Right cardiac atrium (tissue), 5 donors: ENCODE results near the gene KCNK13. TPM values are rescaled to one million over a fixed set of nuclear protein-coding genes. Genes with fewer than 3 reads are reported as not detected.

Experiments
- ATAC-seq, 2 donors: fragments of 200-7000 bp; cut with Tn5 transposase; one replicate each; pipeline versions ENCODE4 v1.8.0 to v1.9.1; 2020; ENCODE audit warnings: moderate library complexity in 2 of 2, mild to moderate bottlenecking in 1 of 2
- DNase-seq, 3 donors: peaks; one replicate each; pipeline ENCODE4 v3.0.0-alpha.2; 2020
- H3K27ac ChIP-seq: one replicate; pipeline ENCODE4 v1.5.1; 2013; ENCODE audit warnings: mild to moderate bottlenecking, low read length, control low read depth, moderate library complexity
- H3K27me3 ChIP-seq: one replicate; pipeline ENCODE4 v1.6.1; 2013; ENCODE audit not compliant: control insufficient read depth, insufficient read depth
- H3K4me1 ChIP-seq: one replicate; pipeline ENCODE4 v1.6.1; 2013; ENCODE audit warnings: low read length; ENCODE audit not compliant: control insufficient read depth, insufficient read depth
- H3K4me3 ChIP-seq: one replicate; pipeline ENCODE4 v1.5.1; 2013; ENCODE audit warnings: low read length, control low read depth
- H3K9me3 ChIP-seq: one replicate; pipeline ENCODE4 v1.6.1; 2013; ENCODE audit warnings: low read length; ENCODE audit not compliant: control insufficient read depth
- WGBS: extraction: QIAGEN DNeasy Blood & Tissue Kit; methylation state at CpG from one replicate; pipeline ENCODE4 v1.1.7; 2013; 5-methylcytosine and 5-hydroxymethylcytosine counted together
- intact Hi-C, 4 donors: fragments of 100-400 bp; cut with DNase I; formaldehyde crosslinking; loops; one replicate each; pipeline versions ENCODE4 v1.11.0 to v1.14.0; 2022 to 2023
- polyA plus RNA-seq: library from polyadenylated mRNA; stranded (reverse); fragments of 200-250 nt; gene quantifications from one replicate; pipeline ENCODE4 v1.2.3, GENCODE V29; 2013
- total RNA-seq, 4 donors: library from RNA; stranded (reverse); fragmentation: NEBNext Ultra II Directional; extraction: Animal tissue kit (Norgen Biotek cat#: 25700); gene quantifications; one replicate each; pipeline ENCODE4 v1.2.1, GENCODE V29; 2021
- donor health status: healthy with polysubstance abuse.
- donor health status: DM: no; HTN: yes; CAD: no.
- donor health status: DM: no; HTN: no; CAD: no.
- donor health status: DM: no; HTN: yes; CAD: no; lungs with severe emphysema.
- donor health status: DM: yes; HTN: yes; CAD: no.

Gene KCNK13
- total and polyA plus RNA-seq, 5 donors = 1.7 to 14.2 (median 4.4) TPM

- H3K27ac ChIP-seq = no peak overlapping the region
- no peak for DNase-seq
- no peaks in the 10 kb centered on the region for H3K4me1 ChIP-seq
- intact Hi-C loops = no loop called here
- no peaks in the 10 kb centered on the region for H3K27me3 ChIP-seq
- no peak for ATAC-seq
- H3K9me3 ChIP-seq = no peaks in the 10 kb centered on the region
- 78% methylated on average over 3 of the region's 3 CpGs for WGBS
- no peak overlapping the region for H3K4me3 ChIP-seq
Observed at GRCh38 chr14:90040411-90040810, 21.4 kb upstream of the KCNK13 start.

- Histone ChIP-seq H3K9me3 (no peaks in the 10 kb centered on the region), H3K27ac (no peak overlapping the region), H3K4me3 (no peak overlapping the region), H3K27me3 (no peaks in the 10 kb centered on the region), H3K4me1 (no peaks in the 10 kb centered on the region)
- ATAC-seq (no peak), DNase-seq (no peak)
- WGBS = 94% methylated on average over 9 of the region's 9 CpGs
- intact Hi-C loops = no loop called here
Observed at GRCh38 chr14:90042496-90043252, 19.1 kb upstream of the KCNK13 start.

GRCh38 chr14:90045616-90046015 lies 16.2 kb upstream of the KCNK13 start:
- Histone ChIP-seq H3K27ac (no peak overlapping the region), H3K4me3 (no peak overlapping the region), H3K9me3 (no peaks in the 10 kb centered on the region), H3K4me1 (no peaks in the 10 kb centered on the region), H3K27me3 (no peaks in the 10 kb centered on the region)
- ATAC-seq = no peak
- no peak for DNase-seq
- intact Hi-C loops = no loop called here
- 35% methylated on average over 2 of the region's 2 CpGs for WGBS

GRCh38 chr14:90049390-90049789 lies 12.4 kb upstream of the KCNK13 start:
- intact Hi-C loops = no loop called here
- ATAC-seq (no peak), DNase-seq (no peak)
- 61% methylated on average over 3 of the region's 3 CpGs for WGBS
- H3K27me3 ChIP-seq = no peaks in the 10 kb centered on the region
- no peaks in the 10 kb centered on the region for H3K9me3 ChIP-seq
- no peak overlapping the region for H3K27ac ChIP-seq
- H3K4me3 ChIP-seq = no peak overlapping the region
- no peaks in the 10 kb centered on the region for H3K4me1 ChIP-seq

- WGBS = 96% methylated on average over 4 of the region's 4 CpGs
- no peak overlapping the region for H3K27ac ChIP-seq
- no peaks in the 10 kb centered on the region for H3K9me3 ChIP-seq
- H3K4me1 ChIP-seq = no peaks in the 10 kb centered on the region
- no peak for DNase-seq
- no peaks in the 10 kb centered on the region for H3K27me3 ChIP-seq
- no peak for ATAC-seq
- no peak overlapping the region for H3K4me3 ChIP-seq
- intact Hi-C loops = no loop called here
Observed at GRCh38 chr14:90050271-90050670, 11.5 kb upstream of the KCNK13 start.

- H3K27ac ChIP-seq = no peak overlapping the region
- no peaks in the 10 kb centered on the region for H3K9me3 ChIP-seq
- H3K27me3 ChIP-seq = no peaks in the 10 kb centered on the region
- DNase-seq (no peak), ATAC-seq (no peak)
- intact Hi-C loops = no loop called here
- H3K4me3 ChIP-seq = no peak overlapping the region
- H3K4me1 ChIP-seq = no peaks in the 10 kb centered on the region
- 64% methylated on average over 2 of the region's 2 CpGs for WGBS
Observed at GRCh38 chr14:90053044-90053443, 8.8 kb upstream of the KCNK13 start.

GRCh38 chr14:90054803-90055202 lies 7.0 kb upstream of the KCNK13 start:
- Histone ChIP-seq H3K4me3 (no peak overlapping the region), H3K4me1 (no peaks in the 10 kb centered on the region), H3K9me3 (no peaks in the 10 kb centered on the region), H3K27ac (no peak overlapping the region), H3K27me3 (no peaks in the 10 kb centered on the region)
- no peak for ATAC-seq
- DNase-seq = no peak
- 39% methylated on average over 1 of the region's 1 CpG for WGBS
- intact Hi-C loops = no loop called here

GRCh38 chr14:90056826-90057225 lies 5.0 kb upstream of the KCNK13 start:
- no peak overlapping the region for H3K4me3 ChIP-seq
- ATAC-seq (no peak), DNase-seq (no peak)
- intact Hi-C loops = no loop called here
- no peaks in the 10 kb centered on the region for H3K9me3 ChIP-seq
- no peaks in the 10 kb centered on the region for H3K27me3 ChIP-seq
- H3K27ac ChIP-seq = no peak overlapping the region
- no peaks in the 10 kb centered on the region for H3K4me1 ChIP-seq
- 57% methylated on average over 8 of the region's 8 CpGs for WGBS

GRCh38 chr14:90058876-90059458 lies 2.8 kb upstream of the KCNK13 start:
- no peak for ATAC-seq
- Histone ChIP-seq H3K4me1 (no peaks in the 10 kb centered on the region), H3K4me3 (no peak overlapping the region), H3K27me3 (no peaks in the 10 kb centered on the region), H3K9me3 (no peaks in the 10 kb centered on the region), H3K27ac (no peak overlapping the region)
- intact Hi-C loops = no loop called here
- 92% methylated on average over 7 of the region's 7 CpGs for WGBS
- DNase-seq = no peak

GRCh38 chr14:90060312-90060964 lies 1.4 kb upstream of the KCNK13 start:
- H3K27me3 ChIP-seq = no peaks in the 10 kb centered on the region
- H3K27ac ChIP-seq = no peak overlapping the region
- ATAC-seq (peak; percentile 76 to 88), DNase-seq (peak; percentile 62 to 86 (median 83))
- peak overlapping the region; percentile 58 for H3K4me3 ChIP-seq
- no peaks in the 10 kb centered on the region for H3K4me1 ChIP-seq
- under 1% methylated on average over 80 of the region's 80 CpGs for WGBS
- no peaks in the 10 kb centered on the region for H3K9me3 ChIP-seq
- intact Hi-C loops = loop anchor here in 3 of 4 donors (5.0 to 10.0 kb wide), 3 partner anchors 88 to 177 kb away; no protein-coding TSS in a partner anchor

GRCh38 chr14:90060965-90061684 lies 669 bp upstream of the KCNK13 start:
- 1% methylated on average over 60 of the region's 60 CpGs for WGBS
- H3K9me3 ChIP-seq = no peaks in the 10 kb centered on the region
- no peak overlapping the region for H3K27ac ChIP-seq
- intact Hi-C loops = loop anchor here in 3 of 4 donors (5.0 to 10.0 kb wide), 3 partner anchors 89 to 176 kb away; no protein-coding TSS in a partner anchor
- ATAC-seq = peak; percentile 16 to 68
- H3K4me1 ChIP-seq = no peaks in the 10 kb centered on the region
- no peaks in the 10 kb centered on the region for H3K27me3 ChIP-seq
- peak in 2 of 3 donors; percentile 30 to 63 for DNase-seq
- H3K4me3 ChIP-seq = peak overlapping the region; percentile 58
